GM18517 (cell line): ENCODE results near the gene GPC6.
"Not testable (repeated sequence)": the region's sequence is repeated elsewhere in the genome, so short reads cannot be mapped to it uniquely, and the experiment has no call there.

Source experiments
- ATAC-seq: cut with Tn5 transposase; IDR thresholded peaks from one replicate; pipeline ENCODE4 v1.9.1; 2021; ENCODE audit warnings: mild to moderate bottlenecking, moderate library complexity; ENCODE audit not compliant: unreplicated experiment

GPC6 gene

DNA sequence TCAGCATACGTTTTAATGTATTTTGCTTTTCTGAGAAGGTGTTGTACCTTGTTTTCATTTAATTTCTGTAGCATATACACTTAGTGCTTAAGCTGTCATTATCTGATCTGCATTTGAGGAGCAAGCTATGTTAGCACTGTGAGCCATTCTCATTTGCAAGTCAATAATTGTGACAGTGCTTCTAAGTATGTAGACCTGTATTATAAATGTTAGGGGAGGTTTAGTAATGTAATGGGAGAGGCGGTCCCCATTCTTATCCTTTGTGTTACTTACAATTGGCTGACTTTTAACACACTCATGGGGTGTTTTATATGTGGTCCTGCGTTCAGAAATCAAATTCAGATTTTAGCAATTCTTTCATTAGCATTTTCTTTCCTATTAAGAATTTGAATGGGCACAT, 90.2 kb downstream of the GPC6 start:
- no peak for ATAC-seq

GRCh38 chr13:93318534-93319254, 92.1 kb downstream of the GPC6 start:
- ATAC-seq, result no peak

DNA sequence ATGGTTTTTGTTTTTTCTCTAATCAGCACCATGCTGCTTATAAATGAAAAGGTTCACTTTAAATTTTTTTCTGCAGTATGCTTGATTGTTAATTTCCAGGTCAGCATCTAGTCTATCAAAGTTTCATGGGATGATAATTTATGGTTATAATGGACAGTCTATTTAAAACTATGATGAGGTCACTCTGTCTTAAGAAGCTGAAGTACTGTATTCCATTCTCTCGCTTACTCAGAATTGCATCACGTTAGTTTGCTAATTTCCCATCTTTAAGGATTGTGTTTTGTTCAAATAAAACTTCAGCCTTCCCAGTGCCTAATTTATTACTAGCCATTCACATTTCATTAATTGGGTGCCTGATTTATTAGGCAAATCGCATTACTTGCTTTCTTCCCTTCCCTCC, 94.3 kb downstream of the GPC6 start:
- ATAC-seq, result no peak

- not testable (repeated sequence) for ATAC-seq
Observed at GRCh38 chr13:93323880-93324279, 97.3 kb downstream of the GPC6 start.

- ATAC-seq, result no peak
Observed at GRCh38 chr13:93325303-93326233, 99.0 kb downstream of the GPC6 start.

GRCh38 chr13:93326234-93326811, 99.7 kb downstream of the GPC6 start:
- ATAC-seq, result no peak

GRCh38 chr13:93328943-93329342, 102.3 kb downstream of the GPC6 start:
- ATAC-seq, result no peak

GRCh38 chr13:93336728-93337127, 110.1 kb downstream of the GPC6 start:
- ATAC-seq, result no peak

GRCh38 chr13:93338030-93338429, 111.4 kb downstream of the GPC6 start:
- no peak for ATAC-seq

GRCh38 chr13:93338906-93339305, 112.3 kb downstream of the GPC6 start:
- ATAC-seq, result no peak

GRCh38 chr13:93339550-93339949, 112.9 kb downstream of the GPC6 start:
- no peak for ATAC-seq

GRCh38 chr13:93341517-93341916, 114.9 kb downstream of the GPC6 start:
- no peak for ATAC-seq

DNA sequence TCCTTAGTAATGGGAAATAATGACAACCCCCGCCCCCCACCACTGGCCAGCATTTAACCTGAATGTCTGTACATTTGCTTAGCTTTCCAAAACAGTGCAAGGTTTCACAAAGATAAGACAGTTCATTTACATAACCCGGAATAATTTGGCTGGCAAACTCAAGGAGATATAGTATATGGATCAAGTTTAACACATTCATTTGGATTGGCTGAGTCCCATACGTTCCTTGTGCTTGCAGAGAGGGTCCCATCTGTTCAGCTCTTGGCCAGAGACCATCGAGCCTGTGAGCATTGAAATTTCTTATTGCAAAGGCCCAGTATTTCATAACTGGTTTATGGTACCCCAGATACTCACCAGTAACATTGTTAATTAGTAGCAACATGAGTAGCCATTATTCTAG, 116.5 kb downstream of the GPC6 start:
- ATAC-seq, result no peak

GRCh38 chr13:93344048-93344705, 117.6 kb downstream of the GPC6 start:
- no peak for ATAC-seq

GRCh38 chr13:93345024-93345423, 118.4 kb downstream of the GPC6 start:
- ATAC-seq, result no peak

DNA sequence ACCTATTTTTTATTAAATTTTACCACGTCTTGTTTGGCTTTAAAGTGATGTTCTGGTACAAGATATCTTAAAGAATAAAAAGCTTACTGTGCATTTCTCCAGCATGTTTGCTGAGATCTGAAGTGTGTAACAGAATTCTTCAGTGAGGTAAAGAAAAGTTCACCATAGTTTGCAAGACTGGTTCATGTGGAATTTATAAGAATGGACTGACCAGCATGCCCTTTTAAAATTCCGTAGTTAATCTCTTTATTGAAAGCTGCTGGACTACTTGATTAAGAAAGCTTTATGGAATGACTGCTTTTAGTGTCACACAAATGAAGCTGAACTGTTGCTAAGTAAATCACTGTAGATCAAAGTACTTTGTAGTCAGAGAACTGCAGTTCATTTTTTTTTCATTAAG, 119.2 kb downstream of the GPC6 start:
- ATAC-seq, result no peak

GRCh38 chr13:93352616-93353015, 126.0 kb downstream of the GPC6 start:
- ATAC-seq, result no peak

DNA sequence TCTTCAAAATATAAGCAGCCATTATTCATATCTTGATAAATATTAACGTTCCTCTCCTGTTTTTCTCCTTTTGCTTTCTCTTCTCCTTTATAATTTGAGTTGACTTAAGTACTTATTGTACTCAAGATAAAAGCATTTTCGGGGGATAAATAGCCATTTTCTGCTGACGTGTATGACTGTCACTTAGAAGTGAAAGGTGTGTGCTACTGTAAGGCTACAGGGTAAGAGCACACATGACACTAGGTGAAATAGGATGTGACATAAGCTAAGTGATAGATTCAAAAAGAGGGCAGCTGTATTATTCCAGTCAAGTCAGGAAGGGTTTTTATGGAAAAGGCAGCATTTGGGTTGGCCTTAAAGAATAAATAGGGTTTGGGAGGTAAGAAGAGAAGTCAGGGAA, 128.5 kb downstream of the GPC6 start:
- ATAC-seq, result no peak

GRCh38 chr13:93356469-93356868, 129.9 kb downstream of the GPC6 start:
- no peak for ATAC-seq

DNA sequence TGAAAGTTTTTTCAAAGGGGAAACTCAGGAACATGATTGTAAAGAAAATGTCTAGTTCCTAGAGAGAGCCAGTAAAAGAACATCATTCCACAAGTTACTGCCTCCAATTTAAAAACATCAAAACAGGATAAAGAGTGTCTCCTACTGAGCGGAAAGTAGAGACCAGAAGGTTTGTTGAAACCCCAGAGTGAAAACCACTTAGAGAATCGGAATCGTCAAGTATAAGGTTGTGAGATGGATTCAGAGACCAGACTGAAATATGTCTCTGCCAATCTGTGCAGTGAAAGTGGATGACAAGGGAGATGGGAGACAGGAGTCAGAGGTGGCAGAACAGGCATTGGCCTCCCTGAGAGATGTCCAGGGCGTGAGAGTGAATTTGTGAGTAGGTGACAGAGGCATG, 133.4 kb downstream of the GPC6 start:
- ATAC-seq, result no peak

- ATAC-seq, result no peak
Observed at GRCh38 chr13:93361703-93362102, 135.1 kb downstream of the GPC6 start.
